HG02943 (cell line): Measurements from ENCODE around the gene TMEFF2.

Experiments used
- ATAC-seq: cut with Tn5 transposase; IDR thresholded peaks from one replicate; pipeline ENCODE4 v1.9.1; 2021; ENCODE audit warnings: mild to moderate bottlenecking, low read depth, moderate library complexity; ENCODE audit not compliant: unreplicated experiment

The TMEFF2 gene

GRCh38 chr2:192184349-192184748 lies 10.4 kb downstream of the TMEFF2 start:
- no peak for ATAC-seq

DNA sequence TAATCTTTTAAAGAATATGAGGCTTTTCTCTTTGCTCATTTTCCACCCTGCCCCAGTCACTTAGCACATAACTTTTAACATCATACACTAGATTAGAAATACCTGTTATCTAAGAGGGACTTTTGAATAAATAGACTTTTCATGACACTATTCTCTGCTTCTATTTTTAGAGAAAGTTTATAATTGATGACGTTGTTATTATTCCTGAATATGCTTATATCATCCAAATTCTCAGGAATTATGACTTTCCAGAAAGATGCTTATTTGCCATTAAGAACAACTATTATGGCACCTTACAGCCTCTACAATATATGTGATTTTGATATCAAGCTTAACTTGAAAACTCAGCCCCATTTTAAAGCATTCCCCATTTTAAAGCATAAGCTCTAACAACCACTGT lies 11.4 kb downstream of the TMEFF2 start:
- no peak for ATAC-seq

DNA sequence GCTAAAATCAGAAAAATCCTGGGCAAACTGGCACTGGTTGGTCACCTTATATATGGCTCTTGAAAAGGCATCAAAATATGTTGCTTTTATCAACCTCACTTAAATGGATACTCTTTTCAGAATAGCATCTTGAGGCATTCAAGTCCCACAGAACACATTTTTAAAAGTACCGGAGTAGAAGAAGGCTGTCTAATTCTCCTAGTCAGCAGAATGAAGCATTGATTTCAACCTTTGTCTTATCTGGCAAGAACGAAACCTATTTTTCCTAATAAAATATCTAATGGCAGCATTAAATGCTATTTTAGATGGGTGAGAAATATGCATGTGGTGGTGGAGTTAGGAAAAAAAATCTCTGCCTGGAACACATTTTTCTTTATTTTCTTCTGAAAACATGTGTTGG lies 27.8 kb downstream of the TMEFF2 start:
- ATAC-seq, result no peak

- ATAC-seq, result no peak
These were observed 28.9 kb downstream of the TMEFF2 start for GRCh38 chr2:192165842-192166241.

- peak; percentile 58 for ATAC-seq
These were observed 32.2 kb downstream of the TMEFF2 start for GRCh38 chr2:192162392-192163042.

- ATAC-seq, result no peak
These were observed 33.0 kb downstream of the TMEFF2 start for GRCh38 chr2:192161656-192162290.

DNA sequence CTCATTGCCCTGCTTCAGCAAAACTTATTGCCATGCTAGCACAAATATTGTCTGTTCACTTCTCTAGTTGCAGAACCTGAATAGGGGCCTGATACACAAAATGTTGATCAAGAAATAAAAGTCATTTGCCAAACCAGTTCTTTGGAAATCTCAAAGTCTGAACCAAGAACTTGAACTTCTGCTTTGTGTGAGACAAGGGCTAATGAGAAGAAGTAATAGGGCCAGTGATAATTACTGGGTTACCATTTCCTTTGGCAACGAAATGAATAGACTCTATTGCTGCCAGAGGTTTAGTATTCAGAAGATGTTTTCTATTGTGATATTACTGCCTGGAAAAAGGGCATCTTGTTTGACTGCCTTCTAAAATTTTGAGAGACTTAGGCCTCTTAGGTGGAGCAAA lies 35.0 kb downstream of the TMEFF2 start:
- no peak for ATAC-seq

DNA sequence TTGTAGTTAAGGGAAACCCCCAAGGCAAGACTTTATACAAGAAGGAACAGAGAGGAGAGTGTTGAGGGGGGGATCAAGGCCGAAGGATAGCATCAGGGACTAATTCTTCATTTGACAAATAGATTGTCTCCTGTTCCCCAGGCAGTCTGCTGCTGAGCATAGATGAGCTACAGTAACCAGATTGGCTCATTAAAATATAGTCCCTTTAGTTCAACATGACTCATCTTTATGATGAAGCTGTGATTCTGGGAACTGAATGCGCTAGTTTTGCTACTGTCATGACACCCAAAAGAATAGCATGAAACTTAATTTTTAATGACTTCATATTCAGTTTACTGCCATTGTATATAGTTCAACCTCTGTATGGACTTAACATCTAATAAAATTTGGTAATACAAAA lies 35.5 kb downstream of the TMEFF2 start:
- no peak for ATAC-seq

DNA sequence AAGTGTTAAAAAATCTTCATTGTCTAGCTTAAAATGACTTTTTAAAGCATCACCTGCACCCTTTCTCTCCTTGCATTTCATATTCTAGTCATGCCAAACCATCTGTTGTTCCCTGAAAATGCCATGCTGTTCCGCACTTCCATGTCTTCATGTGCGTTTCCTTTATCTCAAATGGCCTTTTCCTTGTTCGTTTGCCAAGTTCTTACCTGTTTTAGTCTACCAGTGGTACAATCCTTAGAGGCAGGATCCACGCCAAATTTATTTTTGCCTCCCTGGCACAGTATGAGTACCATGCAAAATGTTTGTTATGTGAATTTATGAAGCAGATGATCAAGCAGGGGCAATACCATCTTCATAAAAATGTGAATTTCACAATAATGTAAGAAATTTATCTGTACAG lies 37.0 kb downstream of the TMEFF2 start:
- ATAC-seq, result no peak

DNA sequence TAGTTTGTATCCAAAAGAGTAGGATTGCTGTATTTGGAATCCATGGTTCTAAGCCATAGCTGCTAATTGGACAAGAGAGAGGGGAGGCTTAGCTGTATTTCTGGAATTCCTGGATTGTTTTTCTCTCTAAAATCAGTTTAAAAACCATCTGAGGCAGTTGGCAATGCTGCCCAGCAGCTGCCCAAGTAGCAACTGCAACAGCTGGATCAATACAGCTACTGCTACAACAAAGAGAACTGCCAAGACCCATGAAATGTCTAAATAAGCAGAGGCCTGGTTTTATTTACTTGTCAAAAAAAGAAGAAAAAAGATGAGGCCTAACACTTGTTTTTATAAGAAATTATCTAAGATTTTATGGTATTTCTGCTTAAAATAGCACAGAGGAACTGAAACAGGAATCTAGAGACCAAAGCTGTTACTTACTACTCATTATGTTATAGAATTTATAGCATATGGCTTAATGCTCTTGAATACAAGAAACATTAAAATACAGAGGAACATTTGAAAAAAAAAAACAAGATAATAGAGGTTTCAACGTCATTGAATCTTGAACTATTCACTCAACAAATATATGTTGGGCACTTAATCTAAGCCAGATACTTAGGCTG lies 39.1 kb downstream of the TMEFF2 start:
- ATAC-seq, result no peak

- ATAC-seq, result no peak
These were observed 41.2 kb downstream of the TMEFF2 start for GRCh38 chr2:192153561-192153960.

GRCh38 chr2:192151853-192152252 lies 42.9 kb downstream of the TMEFF2 start:
- ATAC-seq, result no peak

GRCh38 chr2:192150166-192150565 lies 44.6 kb downstream of the TMEFF2 start:
- ATAC-seq, result no peak

DNA sequence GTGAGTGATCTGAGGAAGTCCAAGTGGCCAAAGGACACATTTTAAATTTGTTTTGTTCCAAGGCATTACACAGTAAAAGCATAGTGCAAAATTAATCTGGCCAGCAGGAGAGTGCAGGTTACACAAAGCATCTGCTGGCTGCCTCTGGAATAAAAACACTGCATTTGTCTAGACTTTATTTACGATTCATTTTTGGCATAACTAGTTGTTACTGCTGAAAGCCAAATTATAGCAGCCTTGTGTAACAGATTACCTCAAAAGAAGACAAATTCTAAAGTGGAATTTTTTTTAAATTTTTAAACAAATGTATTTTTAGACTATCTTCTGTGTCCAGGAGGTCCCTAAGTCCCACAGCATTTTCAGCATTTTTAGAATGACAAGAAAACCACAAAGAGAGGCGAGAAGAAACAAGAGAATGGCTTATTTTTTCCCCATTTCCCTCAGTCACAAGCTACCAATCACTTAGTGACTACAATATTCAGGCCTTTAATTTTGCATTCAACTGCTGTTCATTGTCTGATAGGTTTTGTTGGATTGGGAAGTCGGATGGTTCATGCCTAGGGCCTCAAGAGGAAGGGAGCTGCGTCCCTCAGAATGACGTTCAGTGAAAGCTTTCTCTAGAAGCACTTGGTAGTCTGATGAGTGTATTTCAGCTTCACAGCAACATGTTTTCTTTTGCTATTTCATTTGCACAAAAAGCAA lies 46.0 kb downstream of the TMEFF2 start:
- no peak for ATAC-seq

- ATAC-seq, result no peak
These were observed 46.5 kb downstream of the TMEFF2 start for GRCh38 chr2:192148241-192148619.

- ATAC-seq, result no peak
These were observed 48.4 kb downstream of the TMEFF2 start for GRCh38 chr2:192146069-192147015.

DNA sequence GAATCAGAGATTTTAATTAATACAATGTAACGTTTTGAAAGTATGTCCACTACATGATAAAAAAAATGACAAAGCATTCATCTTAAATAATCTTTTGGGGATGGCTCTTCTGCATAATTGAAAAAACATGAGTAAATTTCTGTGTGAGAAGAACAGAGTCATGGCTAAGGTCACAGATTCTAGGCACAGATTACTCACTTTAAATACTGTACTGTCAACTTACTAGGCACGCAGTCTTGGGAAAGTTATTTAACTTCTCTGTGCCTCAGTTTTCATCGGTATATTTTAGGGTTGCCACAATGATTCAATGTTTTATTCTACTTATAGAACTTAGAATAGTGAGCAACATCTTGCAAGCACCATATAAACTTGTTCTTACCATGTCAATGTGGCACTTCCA lies 49.2 kb downstream of the TMEFF2 start:
- ATAC-seq, result no peak

GRCh38 chr2:192140236-192140839 lies 54.4 kb downstream of the TMEFF2 start:
- ATAC-seq, result no peak

- no peak for ATAC-seq
These were observed 54.9 kb downstream of the TMEFF2 start for GRCh38 chr2:192139813-192140212.

DNA sequence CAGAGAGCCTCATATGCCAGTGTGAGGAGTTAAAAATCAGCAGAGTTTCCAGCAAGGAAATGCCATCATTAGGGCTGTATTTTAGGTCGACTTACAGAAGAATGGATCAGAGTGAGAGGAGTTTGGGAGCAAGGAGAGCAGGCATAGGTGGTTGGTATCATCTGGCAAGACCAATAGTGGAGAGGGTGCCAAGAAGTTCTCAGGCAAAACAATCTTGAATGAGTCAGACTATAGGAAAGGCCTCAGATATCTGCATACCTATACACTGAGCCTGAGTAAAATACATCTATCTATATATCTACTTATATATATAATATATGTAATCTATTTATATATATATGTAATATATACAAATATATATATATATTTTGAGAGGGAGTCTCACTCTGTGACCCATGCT lies 57.3 kb downstream of the TMEFF2 start:
- no peak for ATAC-seq
